Neuron (in vitro differentiated cells): ENCODE measurements around the gene ZNF525.
"Not testable (repeated sequence)": the region's sequence is repeated elsewhere in the genome, so short reads cannot be mapped to it uniquely, and the experiment has no call there.

Experiments
- H2AFZ ChIP-seq: one replicate; pipeline ENCODE4 v1.6.1; 2013; ENCODE audit warnings: low read depth, mild to moderate bottlenecking, inconsistent platforms, low read length, moderate library complexity
- H3K27me3 ChIP-seq: one replicate; pipeline ENCODE4 v1.6.1; 2013; ENCODE audit warnings: low read length; ENCODE audit not compliant: insufficient read depth
- H3K36me3 ChIP-seq: one replicate; pipeline ENCODE4 v1.6.1; 2013; ENCODE audit warnings: low read length; ENCODE audit not compliant: insufficient read depth
- H3K4me1 ChIP-seq: one replicate; pipeline ENCODE4 v1.6.1; 2013; ENCODE audit warnings: low read length; ENCODE audit not compliant: insufficient read depth
- H3K4me3 ChIP-seq: 2 replicates; pipeline ENCODE4 v1.5.1; 2013; ENCODE audit warnings: mild to moderate bottlenecking, low read length, moderate library complexity
- H3K9me3 ChIP-seq: one replicate; pipeline ENCODE4 v1.6.1; 2013; ENCODE audit warnings: low read length

Gene ZNF525

DNA sequence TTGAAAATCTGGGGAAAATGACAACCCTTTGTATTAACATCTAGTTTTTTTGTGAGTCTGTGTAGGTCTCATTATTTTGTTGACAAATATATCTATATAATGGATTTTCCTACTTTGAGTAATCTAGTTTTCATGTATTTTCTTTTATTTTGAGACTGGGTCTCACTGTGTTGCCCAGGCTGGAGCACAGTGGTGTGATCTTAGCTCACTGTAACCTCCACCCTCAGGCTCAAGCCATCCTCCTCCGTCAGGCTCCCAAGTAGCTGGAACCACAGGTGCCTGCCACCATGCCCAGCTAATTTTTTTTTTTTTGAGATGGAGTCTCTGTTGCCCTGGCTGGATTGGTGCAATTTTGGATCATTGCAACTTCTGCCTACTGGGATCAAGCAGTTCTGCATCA lies 9.2 kb downstream of the ZNF525 start:
- Histone ChIP-seq H3K4me1 (no peaks in the 10 kb centered on the region), H2AFZ (no peak overlapping the region), H3K27me3 (no peaks in the 10 kb centered on the region), H3K4me3 (no peak overlapping the region), H3K9me3 (peaks cover 1% of the 10 kb centered on the region), H3K36me3 (peaks cover 3% of the 10 kb centered on the region)

DNA sequence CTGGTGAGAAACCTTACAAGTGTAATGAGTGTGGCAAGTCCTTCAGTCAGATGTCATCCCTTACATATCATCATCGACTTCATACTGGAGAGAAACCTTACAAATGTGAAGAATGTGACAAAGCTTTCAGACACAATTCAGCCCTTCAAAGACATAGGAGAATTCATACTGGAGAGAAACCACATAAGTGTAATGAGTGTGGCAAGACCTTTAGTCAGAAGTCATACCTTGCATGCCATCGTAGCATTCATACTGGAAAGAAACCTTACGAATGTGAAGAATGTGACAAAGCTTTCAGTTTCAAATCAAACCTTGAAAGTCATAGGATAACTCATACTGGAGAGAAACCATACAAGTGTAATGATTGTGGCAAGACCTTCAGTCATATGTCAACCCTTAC lies 15.9 kb downstream of the ZNF525 start:
- peaks cover 24% of the 10 kb centered on the region for H3K9me3 ChIP-seq
- no peaks in the 10 kb centered on the region for H3K4me1 ChIP-seq
- H3K4me3 ChIP-seq, result no peak overlapping the region
- no peaks in the 10 kb centered on the region for H3K27me3 ChIP-seq
- no peak overlapping the region for H2AFZ ChIP-seq
- peaks cover 12% of the 10 kb centered on the region for H3K36me3 ChIP-seq

DNA sequence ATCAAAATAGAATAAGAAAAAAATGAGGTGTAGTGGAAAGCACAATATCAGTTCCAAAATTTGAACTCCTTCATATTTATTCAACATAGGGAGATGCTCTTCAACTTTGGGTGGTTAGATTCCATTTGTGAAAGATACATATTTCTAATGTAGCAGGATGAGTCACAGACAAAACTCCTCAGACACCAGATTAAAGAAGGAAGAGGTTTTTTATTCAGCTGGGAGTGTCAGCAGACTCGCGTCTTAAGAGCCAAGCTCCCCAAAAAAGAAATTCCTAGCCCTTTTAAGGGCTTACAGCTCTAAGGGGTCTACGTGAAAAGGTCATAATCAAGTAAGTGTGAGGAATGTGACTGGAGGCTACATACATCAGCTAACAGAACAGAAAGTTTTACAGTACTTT lies 22.7 kb downstream of the ZNF525 start:
- peaks cover 14% of the 10 kb centered on the region for H3K9me3 ChIP-seq
- no peaks in the 10 kb centered on the region for H3K4me1 ChIP-seq
- no peaks in the 10 kb centered on the region for H3K27me3 ChIP-seq
- no peak overlapping the region for H2AFZ ChIP-seq
- no peak overlapping the region for H3K4me3 ChIP-seq
- no peaks in the 10 kb centered on the region for H3K36me3 ChIP-seq

DNA sequence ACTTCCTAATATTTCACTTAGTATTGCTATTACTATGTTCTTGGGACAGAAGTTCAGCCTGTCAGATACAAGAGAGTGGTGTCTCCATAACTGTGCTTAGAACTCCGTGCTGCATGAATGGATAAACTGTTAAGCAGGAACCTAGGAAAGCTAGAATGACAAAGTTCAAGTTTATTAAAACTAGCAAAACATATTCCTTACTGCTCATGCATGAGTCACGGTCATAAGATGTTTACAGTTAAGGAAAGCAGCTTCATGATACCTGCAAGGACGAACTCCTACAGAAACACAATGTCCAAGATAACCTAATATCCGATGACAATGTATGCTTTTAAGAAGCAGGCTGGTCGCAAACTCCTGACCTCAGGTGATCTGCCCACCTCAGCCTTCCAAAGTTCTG lies 23.4 kb downstream of the ZNF525 start:
- no peaks in the 10 kb centered on the region for H3K4me1 ChIP-seq
- H3K27me3 ChIP-seq, result no peaks in the 10 kb centered on the region
- H3K36me3 ChIP-seq, result no peaks in the 10 kb centered on the region
- no peak overlapping the region for H2AFZ ChIP-seq
- peaks cover 14% of the 10 kb centered on the region for H3K9me3 ChIP-seq
- H3K4me3 ChIP-seq, result no peak overlapping the region

DNA sequence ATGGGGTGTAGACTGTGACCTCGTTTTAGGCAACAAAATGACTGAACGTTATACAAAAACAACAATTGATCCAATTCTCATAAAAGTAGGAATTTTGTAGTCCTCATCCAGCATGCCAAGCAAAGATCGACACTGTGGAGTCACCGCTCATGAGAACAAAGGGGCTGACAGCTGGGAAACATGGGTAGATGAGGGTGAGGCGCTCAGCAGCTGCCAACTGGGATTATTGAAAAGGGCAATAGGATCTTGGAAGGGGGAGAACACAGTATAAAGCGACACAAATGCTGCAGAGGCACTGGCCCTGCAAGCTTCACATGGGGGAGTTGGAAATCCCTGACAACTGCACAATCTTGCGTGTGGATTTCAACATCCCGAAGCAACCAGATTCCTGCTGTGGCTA lies 24.1 kb downstream of the ZNF525 start:
- Histone ChIP-seq H2AFZ (no peak overlapping the region), H3K36me3 (no peaks in the 10 kb centered on the region), H3K9me3 (peaks cover 11% of the 10 kb centered on the region), H3K27me3 (no peaks in the 10 kb centered on the region), H3K4me1 (no peaks in the 10 kb centered on the region), H3K4me3 (no peak overlapping the region)

DNA sequence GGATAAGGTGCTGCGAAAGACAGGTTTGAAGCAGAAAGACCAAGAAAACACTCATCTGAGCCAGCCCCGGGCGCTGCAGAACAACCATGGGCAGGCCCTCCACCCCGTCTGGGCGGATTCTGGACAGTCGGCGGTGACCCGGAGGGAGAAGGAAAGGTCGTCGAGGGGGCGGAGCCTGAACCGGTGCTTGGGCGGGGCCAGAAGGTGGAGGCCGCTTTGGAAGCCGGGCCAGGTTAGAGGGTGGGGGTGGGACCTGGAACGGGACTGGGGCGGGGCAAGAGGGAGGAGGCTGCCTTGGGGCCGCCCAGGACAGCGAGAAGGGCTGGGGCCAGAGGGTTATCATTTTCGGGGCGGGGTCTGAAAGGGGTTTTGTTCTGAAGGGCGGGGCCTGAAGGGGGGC lies 24.5 kb downstream of the ZNF525 start:
- Histone ChIP-seq H3K9me3 (peaks cover 9% of the 10 kb centered on the region), H3K4me1 (no peaks in the 10 kb centered on the region), H2AFZ (no peak overlapping the region), H3K27me3 (no peaks in the 10 kb centered on the region), H3K4me3 (no peak overlapping the region), H3K36me3 (no peaks in the 10 kb centered on the region)

DNA sequence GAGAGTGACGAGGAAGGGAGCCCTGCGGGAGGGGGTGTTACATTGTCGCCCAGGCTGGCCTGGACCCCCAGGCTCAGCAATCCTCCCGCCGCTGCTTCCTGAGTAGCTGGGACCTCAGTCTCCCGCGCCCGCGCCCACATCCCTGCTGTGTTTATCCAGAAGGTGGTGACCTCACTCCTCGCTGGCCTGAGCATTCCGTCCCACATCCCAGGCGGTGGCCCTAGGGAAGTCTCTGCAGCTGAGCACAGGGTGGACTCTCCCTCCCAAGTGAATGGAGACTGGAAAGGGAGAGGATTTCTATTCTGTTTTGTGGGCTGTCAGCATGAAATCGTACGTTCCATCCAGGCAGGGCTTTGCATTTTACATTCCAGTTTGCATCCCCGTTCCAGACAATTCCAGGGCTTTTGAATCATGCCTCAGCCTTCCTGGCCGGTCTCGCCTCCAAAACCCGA lies 29.0 kb downstream of the ZNF525 start:
- peak overlapping the region; percentile 93 for H3K4me3 ChIP-seq
- peak overlapping the region; percentile 88 for H2AFZ ChIP-seq
- H3K4me1 ChIP-seq, result peaks cover 6% of the 10 kb centered on the region
- H3K27me3 ChIP-seq, result no peaks in the 10 kb centered on the region
- peaks cover 10% of the 10 kb centered on the region for H3K36me3 ChIP-seq
- no peaks in the 10 kb centered on the region for H3K9me3 ChIP-seq

DNA sequence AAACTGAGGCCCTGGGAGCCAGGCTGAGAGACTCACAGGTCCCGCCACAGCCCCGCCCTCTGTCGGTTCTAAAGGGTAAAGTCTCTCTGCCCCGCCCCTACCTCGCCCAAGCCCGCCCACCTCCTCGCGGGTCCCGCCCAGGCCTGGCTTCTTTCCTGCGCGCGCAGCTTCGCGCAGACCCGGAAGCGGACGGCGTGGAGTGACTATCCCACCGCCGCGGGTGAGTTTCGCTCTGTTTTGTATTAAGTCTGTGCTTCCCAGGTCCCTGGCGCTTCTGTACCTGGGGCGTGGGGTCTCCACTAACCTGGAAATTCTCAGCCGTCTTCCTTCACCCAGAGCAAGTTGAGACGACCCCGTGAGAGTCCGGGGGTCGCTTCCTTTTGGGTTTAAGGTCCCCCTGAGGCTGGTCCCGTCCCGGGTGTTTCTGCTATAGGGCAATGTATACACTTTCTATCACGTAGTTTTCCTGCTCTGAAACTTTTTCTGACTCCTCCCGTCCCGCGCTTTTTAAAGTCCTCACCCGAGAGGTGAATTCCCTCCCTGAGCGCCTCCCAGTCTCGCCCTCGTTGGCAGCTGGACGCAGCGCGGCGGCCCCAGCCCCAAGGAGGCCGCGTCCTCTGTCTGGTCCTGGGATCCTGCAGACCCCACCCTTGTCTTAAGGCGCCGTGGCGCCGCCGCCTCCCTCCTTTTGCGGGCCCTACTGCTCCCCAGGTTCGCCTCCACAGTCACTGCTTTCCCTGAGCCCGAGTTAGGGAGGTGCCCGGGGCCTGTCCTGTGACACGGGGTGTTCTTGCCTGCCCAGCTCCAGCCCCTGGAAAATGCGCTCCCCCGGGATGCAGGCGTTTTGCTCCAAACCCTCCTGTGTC lies 29.7 kb downstream of the ZNF525 start, which contains the start of gene ZNF765:
ZNF765 (plus strand) TSS at position 176 of the 866 bp plus-strand sequence. CDS start 2,867 bp downstream, outside the sequence.
- Histone ChIP-seq H3K4me1 (peaks cover 6% of the 10 kb centered on the region), H2AFZ (peak within 1 kb of the TSS; percentile 88), H3K4me3 (peak within 1 kb of the TSS; percentile 93), H3K27me3 (no peaks in the 10 kb centered on the region), H3K36me3 (peaks cover 16% of the 10 kb centered on the region), H3K9me3 (peaks cover 3% of the 10 kb centered on the region)

DNA sequence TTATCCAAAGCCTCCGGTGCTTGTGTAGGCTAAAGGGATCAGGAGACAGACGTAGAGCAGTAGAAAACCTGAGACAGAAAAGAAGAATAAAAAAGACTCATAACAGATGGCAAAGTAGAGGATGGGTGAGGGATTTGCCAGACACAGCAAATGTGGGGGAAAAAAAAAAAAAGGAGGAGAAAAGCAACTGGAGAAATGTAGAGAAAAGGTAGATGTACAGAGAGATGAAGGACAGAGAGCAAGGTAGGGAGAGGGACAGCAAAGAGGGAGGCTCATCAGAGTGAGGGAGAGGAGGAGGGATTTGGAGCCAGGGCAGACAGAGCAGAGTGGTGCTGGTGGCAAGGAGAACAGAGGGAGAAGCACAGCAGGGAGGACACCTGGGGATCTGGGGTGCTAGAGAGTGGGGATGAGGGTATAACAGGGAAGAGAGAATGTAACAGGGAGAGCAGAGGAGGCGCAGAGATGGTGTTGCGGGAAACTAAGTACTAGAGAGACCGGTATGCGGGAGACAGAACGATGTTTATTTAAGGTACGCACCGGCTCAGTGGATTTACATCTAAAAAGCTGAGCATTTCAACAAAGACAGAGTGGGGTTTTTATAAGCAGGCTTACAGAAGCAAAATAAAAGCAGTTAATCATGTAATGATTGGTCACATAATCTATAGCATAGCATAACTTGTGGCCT lies 30.5 kb downstream of the ZNF525 start:
- Histone ChIP-seq H3K4me3 (peak overlapping the region; percentile 93), H2AFZ (peak overlapping the region; percentile 88), H3K36me3 (peaks cover 19% of the 10 kb centered on the region)
- H3K9me3 ChIP-seq, H3K27me3 ChIP-seq, H3K4me1 ChIP-seq: not testable (repeated sequence)

DNA sequence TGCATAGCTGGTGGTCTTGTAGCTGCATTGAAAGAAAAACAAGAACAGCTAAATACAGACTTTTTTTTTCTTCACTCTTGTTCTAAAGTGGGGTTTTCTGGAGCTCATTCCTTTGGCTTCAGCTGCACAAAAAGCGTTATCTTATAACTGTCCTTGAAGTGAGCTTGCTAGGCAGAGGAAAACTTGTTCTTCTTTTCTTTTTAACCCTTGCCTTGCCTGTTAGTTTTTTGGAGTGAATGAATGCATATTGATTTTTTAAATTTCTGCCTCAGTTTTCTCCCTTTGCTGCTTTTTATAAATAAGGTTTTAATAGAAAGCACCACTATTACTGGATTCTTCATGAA lies 31.0 kb downstream of the ZNF525 start:
- peak overlapping the region; percentile 93 for H3K4me3 ChIP-seq
- H3K36me3 ChIP-seq, result peaks cover 20% of the 10 kb centered on the region
- peaks cover 6% of the 10 kb centered on the region for H3K9me3 ChIP-seq
- no peaks in the 10 kb centered on the region for H3K27me3 ChIP-seq
- H3K4me1 ChIP-seq, result peaks cover 6% of the 10 kb centered on the region
- no peak overlapping the region for H2AFZ ChIP-seq

DNA sequence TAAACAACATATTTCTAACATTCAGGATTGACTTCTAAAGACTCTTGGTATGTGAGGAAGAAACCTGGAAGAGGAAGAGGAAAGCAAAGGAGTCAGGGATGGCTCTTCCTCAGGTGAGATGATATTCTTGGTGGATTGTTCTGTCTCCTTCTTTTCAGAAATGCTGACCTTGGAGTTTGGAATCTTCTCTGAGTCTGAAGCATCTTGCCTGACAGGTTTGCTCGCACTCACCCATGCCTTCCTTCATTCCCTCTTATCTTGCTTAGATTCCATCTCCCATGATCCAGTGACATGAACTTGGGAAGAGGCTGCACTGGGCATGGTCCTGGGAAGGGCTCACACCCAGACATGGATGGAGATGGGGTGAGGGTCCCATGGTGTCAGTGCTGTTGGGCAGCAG lies 32.4 kb downstream of the ZNF525 start:
- H3K9me3 ChIP-seq, result peaks cover 14% of the 10 kb centered on the region
- not testable (repeated sequence) for H3K4me1 ChIP-seq, H2AFZ ChIP-seq, H3K4me3 ChIP-seq, H3K27me3 ChIP-seq
- H3K36me3 ChIP-seq, result peaks cover 30% of the 10 kb centered on the region

DNA sequence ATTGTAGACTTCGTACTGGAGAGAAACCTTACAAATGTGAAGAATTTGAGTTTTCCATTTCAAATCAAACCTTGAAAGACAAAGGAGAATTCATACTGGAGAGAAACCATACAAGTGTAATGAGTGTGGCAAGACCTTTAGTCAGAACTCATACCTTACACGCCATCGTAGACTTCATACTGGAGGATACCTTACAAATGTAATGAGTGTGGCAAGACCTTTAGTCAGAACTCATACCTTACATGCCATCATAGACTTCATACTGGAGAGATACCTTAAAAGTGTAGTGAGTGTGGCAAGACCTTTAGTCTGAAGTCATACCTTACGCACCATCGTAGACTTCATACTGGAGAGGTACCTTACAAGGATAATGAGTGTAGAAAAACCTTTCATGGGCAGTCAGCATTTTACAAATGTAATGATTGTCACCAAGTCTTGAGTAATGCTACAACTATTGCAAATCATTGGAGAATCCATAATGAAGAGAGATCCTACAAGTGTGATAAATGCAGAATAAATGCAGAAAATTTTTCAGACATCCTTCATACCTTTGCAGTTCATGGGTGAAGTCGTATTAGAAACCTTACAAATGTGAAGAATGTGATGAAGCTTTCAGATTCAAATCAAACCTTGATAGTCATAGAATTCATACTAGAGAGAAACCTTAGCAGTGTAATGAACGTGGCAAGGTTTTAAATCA lies 44.1 kb downstream of the ZNF525 start:
- peaks cover 46% of the 10 kb centered on the region for H3K36me3 ChIP-seq
- H3K9me3 ChIP-seq, result peaks cover 47% of the 10 kb centered on the region
- no peak overlapping the region for H3K4me3 ChIP-seq
- H3K27me3 ChIP-seq, result no peaks in the 10 kb centered on the region
- no peak overlapping the region for H2AFZ ChIP-seq
- no peaks in the 10 kb centered on the region for H3K4me1 ChIP-seq
